ENCODE data around the gene MYO9B.

DNA sequence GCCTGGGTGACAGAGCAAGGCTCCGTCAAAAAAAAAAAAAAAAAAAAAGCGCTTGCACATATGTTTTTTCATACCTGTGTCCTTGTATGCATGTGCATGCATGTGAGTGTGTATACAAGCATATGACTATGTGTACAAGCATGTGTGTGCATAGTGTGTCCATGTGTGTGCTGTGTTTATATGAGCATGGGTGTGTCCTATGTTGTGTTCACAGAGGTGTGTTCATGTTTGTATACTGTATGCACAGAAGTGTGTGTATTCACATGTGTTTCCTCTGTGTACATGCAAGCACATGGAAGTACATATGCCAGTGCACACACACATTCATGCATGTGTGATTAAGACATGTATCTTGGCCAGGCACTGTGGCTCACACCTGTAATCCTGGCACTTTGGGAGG, 17.1 kb downstream of the MYO9B start:
- TF ChIP-seq CTCF (IDR thresholded peaks at IDR 0.05; ENCODE audit: low read depth, low read length, poor library complexity, severe bottlenecking) (no peak), EZH2phosphoT487 (IDR thresholded peaks at IDR 0.05; ENCODE audit: borderline replicate concordance, low read length) (no peak)
